ENCODE results near the gene CABP1. TPM values are rescaled to one million over a fixed set of nuclear protein-coding genes. Genes with fewer than 3 reads are reported as not detected.

CABP1 gene
- total and polyA plus RNA-seq, 2 of the 13 experiments (the other 11 are each of a cell fraction or from before 2014, with no cell fraction given) = not detected

GRCh38 chr12:120661432-120661831 is 21.0 kb downstream of the CABP1 start:
- Histone ChIP-seq H2AFZ (ENCODE audit: low read length) (no peak overlapping the region), H3K4me2 (ENCODE audit: low read depth, low read length) (no peak overlapping the region), H3K79me2 (ENCODE audit: insufficient read depth, low read length) (no peaks in the 10 kb centered on the region), H3K9me3 (ENCODE audit: low read length) (no peaks in the 10 kb centered on the region), H3K4me3 (replicated peaks in 1 of 3; ENCODE audit: insufficient read depth in 1 of 3, low read depth in 2 of 3, low read length in 3 of 3) (no peak overlapping the region), H3K27me3 (ENCODE audit: control insufficient read depth in 1 of 2, insufficient read depth in 2 of 2, low read length in 2 of 2) (peaks cover 3 to 21% of the 10 kb centered on the region in 2 experiments; a peak in 4 of 5 replicates), H3K27ac (ENCODE audit: extremely low read length, insufficient read depth, low read length) (no peak overlapping the region), H3K36me3 (replicated peaks in 1 of 2; ENCODE audit: control insufficient read depth in 1 of 2, insufficient read depth in 2 of 2, low read length in 2 of 2) (no peaks in the 10 kb centered on the region), H3K4me1 (ENCODE audit: insufficient read depth, low read length) (peaks cover 16% of the 10 kb centered on the region), H4K20me1 (ENCODE audit: insufficient read depth, low read length) (no peaks in the 10 kb centered on the region), H3K9ac (ENCODE audit: insufficient read depth, low read depth, low read length) (no peak overlapping the region)
- in situ Hi-C loops (cut with HindIII; ENCODE audit: extremely low pct_ligation_motif_present, low pct_unique_long_range_greater_than_20kb) = no loop called here
- ChIA-PET CTCF (ENCODE audit: low intra/inter-chr PET ratio, low total read pairs) (no interaction called here), POLR2A (interaction anchor here (0.9 kb wide), 1 partner anchor 12 kb away, joined by 3 read pairs; no protein-coding TSS in a partner anchor)
- intact Hi-C loops (cut with micrococcal nuclease; ENCODE audit: unreplicated experiment) = no loop called here
- no peak for FAIRE-seq
- no peak for ATAC-seq
- WGBS (ENCODE audit: low lambda C conversion rate) = under 1% methylated on average over 2 of the region's 2 CpGs
- no peak for DNase-seq (ENCODE audit: low spot score)
- BruUV-seq (replicated peaks) = no TSS peak
- TF ChIP-seq KDM3A (CRISPR knock-in tag; IDR thresholded peaks at IDR 0.05; ENCODE audit: low read depth) (no peak), PATZ1 (CRISPR knock-in tag; IDR thresholded peaks at IDR 0.05) (no peak), ZNF766 (CRISPR knock-in tag; IDR thresholded peaks at IDR 0.05; ENCODE audit: borderline replicate concordance) (no peak), ARNT (IDR thresholded peaks at IDR 0.05) (no peak), PCBP2 (optimal IDR thresholded peaks at IDR 0.05; ENCODE audit: low read depth, low read length, poor library complexity, severe bottlenecking) (no peak), YEATS2 (CRISPR knock-in tag; IDR thresholded peaks at IDR 0.05; ENCODE audit: borderline replicate concordance) (no peak), ZMYM3 (CRISPR knock-in tag; IDR thresholded peaks at IDR 0.05) (no peak), AFF4 (CRISPR knock-in tag; IDR thresholded peaks at IDR 0.05) (no peak), ZBTB44 (CRISPR knock-in tag; IDR thresholded peaks at IDR 0.05) (no peak), TP53 (CRISPR knock-in tag; conservative IDR thresholded peaks at IDR 0.05) (no peak), HINFP (CRISPR knock-in tag; IDR thresholded peaks at IDR 0.05; ENCODE audit: low read depth) (no peak), ZIK1 (CRISPR knock-in tag; IDR thresholded peaks at IDR 0.05; ENCODE audit: borderline replicate concordance, low read depth) (no peak), ZNF160 (CRISPR knock-in tag; IDR thresholded peaks at IDR 0.05) (no peak), ZNF644 (CRISPR knock-in tag; IDR thresholded peaks at IDR 0.05; ENCODE audit: low read depth) (no peak), ZNF275 (CRISPR knock-in tag; IDR thresholded peaks at IDR 0.05; ENCODE audit: borderline replicate concordance) (no peak), TBP (CRISPR knock-in tag; IDR thresholded peaks at IDR 0.05) (no peak)
